HL-60 (cell line): Measurements from ENCODE around the gene UHRF1.

Experiments
- CTCF ChIP-seq: IDR thresholded peaks from one replicate; pipeline ENCODE4 v1.5.1; 2011; ENCODE audit warnings: low read length, control low read depth, inconsistent platforms; ENCODE audit not compliant: insufficient read depth
- POLR2AphosphoS5 ChIP-seq: IDR thresholded peaks from 2 replicates; pipeline ENCODE4 v1.6.1; 2012; ENCODE audit warnings: low read depth

- TF ChIP-seq CTCF (no peak), POLR2AphosphoS5 (no peak)
These were observed 81.0 kb downstream of the UHRF1 start for GRCh38 chr19:4990306-4990705.
